Stimulated activated CD4-positive, alpha-beta T cell treated with anti-CD3 and anti-CD28 coated beads, TNF-alpha, amount 100 ng/mL, for 4 hours (primary cell): Measurements from ENCODE around the gene UBR4.

Experiments
- DNase-seq, 3 experiments: peaks; one replicate each; pipeline ENCODE4 v3.0.0-alpha.2; 2020; ENCODE audit warnings: low read depth in 3 of 3

The UBR4 gene

DNA sequence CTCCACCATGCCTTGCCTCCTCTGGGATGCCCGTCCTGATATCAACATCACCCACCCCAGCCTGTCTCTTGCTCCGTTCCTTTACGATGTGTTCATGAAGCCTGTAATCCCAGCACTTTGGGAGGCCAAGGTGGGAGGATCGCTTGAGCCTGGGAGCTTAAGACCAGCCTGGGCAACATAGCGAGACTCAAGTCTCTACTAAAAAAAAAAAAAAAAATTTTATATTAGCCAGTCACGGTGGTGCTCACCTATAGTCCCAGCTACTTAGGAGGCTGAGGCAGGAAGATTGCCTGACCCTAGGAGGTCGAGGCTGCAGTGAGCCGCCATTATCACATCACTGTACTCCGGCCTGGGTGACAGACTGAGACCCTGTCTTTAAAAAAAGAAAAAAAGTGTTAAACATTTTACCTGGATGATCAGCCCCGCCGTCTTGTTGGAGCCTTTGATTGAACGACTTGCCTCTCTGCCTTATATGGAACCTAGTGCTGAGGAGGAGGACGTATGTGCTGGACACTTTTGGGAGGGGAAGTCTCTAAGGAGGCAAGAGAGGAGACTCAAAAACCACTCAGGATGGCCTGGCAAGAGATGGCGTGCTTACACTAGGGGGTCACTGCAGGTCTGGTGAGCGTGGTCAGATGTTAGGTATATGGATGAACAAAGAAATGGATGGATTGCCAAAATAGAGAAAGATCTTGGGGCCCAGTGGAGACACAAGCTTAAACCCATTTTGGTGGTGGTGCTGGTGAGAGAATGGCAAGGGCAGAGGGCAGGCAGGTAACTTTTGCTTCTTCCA lies 173.1 kb downstream of the UBR4 start:
- DNase-seq = no peak

DNA sequence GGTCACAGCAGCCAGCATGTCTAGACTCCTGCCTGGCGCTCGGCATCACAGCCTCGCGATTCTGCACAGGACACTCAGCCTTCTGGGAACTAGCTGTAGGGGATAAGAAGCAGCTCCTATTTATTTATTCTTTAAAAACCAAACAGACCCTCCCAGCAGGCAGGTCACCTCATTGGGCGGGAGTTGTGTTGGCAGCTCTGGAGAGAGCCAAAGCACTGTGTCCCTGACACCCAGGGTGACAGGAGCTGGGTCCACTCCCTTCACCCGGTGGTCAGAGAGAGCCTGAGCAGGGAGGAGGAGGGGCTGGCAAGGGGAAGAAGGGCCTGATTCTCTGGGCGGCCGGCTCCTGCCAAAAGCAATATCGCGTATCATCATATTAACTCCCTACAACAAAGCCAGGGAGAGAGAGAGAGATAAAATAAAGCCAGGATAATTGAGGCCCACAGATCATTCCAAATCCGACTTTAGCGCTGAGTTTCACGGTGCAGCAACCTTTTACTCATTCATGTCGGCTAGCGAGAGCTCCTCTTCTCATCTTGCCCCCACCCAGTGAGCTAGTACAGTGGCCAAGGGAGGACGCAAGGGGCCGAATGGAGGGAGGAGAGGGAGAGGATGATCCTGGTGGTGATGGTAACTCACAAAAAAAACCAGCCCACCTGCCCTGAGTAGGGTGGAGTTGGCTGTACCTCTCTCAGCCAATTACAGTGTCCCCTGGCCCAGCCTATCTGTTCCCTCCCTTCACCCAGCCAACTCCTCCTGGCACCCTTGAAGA lies 173.8 kb downstream of the UBR4 start:
- DNase-seq = no peak

DNA sequence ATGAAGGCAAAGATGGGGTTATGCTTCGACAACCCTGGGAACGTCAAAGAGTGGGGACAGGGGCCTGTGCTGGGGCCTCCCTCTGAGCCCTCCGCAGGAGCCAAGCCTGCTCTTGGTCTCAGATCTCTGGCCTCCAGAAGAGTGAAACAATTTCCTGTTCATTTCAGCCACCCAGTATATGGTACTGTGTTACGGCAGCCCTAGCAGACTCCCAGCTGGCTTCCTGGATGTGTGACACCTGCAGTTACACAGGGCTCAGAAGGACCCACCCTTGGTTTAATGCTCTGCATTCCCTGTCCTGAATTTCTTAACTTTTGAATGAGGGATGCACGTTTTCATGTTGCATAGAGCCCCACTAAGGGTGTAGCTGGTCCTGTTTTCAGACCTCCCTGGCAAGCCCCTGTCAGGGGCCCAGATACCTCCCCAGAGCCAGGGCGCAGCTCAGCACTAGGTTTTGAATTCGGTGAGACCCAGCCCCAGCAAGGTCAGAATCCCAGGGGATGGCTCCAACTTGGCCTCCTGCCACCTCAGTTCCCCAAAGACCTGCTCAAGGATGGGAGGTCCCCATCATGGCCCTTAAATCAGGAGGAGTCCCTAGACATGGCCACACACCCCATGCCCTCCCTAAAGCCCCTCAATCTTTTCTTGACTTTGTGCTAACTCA lies 174.6 kb downstream of the UBR4 start:
- no peak for DNase-seq

DNA sequence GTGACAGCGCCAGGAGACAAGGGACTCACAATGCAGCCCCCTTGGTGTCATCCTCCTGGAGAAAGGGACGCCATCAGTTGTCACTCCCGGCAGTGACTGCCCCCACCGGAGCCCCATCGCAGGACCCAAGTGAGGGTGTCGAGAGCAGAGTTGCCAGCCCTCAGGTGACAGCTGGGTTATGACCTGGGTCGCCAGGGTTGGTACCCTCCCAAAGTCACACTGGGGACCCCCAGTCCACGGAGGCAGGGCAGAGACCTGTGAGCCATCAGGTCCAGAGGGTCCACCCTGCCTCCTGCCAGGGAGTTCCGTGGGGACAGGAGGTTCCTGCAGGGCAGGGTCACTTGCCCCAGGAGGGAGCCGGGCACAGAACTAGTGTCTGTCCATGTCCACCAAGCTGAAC lies 175.3 kb downstream of the UBR4 start:
- no peak for DNase-seq

DNA sequence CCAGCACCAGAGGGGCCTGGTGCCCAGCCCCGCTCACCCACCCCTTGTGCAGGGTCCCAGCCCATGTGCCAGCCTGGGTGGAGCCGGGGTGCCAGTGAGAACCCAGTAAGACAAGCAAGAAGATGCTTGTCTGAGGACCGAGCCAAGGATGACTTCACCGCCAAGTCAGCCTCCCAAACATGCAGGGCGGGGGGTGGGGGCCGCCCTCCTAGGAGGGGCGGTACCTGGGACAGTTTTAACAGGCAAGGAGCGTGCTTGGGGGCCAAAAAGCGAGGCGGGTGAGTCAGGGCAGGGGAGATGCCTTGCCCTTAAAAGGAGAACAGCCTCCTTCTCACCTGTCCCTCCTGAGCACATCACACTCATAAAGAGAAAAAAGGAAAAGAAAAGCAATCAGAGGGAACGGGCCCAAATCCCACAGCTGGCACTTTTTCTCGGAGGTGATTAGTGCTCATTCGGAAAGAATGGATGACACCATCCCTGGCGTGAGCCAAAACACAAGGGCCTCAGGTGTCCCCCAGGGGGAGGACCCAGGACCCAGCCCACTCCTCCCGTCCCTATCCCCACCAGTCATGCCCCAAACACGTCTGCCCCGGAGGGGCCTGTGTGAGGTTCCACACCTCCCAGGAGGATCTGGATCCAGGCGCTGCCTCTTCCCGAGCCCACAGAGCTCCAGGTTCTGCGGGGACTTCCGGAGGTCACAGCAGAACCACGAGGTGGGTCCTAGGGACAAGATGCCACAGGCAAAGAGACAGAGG lies 176.0 kb downstream of the UBR4 start:
- DNase-seq = no peak

DNA sequence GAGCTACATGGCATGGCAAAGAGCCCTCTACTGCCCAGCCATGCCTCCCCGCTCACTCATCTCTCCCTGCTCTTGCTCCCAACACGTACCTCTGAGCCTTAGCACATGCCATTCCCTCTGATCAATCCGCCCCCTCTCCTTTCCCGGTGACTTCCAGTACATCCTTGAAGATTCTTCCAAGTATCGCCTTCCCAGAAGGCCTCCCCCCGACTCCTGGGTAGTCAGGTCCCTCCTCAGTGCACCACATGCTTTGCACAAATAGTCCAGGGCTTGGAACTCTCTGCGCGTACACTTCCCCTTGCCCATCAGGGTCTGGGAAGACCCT lies 176.6 kb downstream of the UBR4 start:
- no peak for DNase-seq

DNA sequence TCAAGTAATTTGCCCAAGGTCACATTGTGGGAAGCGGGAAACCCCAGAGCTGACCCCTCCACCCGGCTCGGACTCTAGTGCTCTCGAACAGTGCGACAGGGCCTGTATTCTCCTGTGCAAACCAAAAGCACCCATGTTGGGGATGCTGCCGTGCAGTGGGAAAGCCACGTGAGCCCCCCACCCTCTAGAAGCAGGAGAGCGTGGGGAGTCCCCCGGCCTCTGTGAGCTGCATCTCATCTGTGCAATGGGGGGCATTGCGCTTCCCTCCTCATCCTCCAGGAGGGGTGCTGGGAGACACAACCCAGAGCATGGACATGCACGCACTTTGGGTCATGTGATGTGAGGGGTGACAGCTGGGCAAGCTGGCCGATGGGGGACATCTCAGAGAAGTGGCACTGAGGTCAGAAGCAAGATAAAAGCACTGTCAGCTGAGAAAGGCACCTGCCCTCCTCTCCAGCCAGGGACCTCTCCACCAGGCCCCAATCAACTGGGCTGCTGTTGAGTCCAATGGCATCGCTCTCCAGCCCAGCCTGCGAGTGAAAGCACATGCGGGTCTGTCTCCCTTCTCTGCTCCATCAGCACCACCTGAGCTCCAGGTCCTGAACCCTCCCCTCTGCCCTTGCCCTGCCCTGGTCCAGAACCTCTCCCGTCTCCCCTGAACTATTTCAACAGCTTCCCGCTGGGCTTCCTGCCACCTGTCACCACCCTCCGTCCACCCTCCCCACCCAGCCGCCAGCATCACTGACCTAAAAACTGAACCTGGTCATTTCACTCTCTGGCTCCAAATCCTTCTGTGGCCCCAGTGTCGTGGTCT lies 177.2 kb downstream of the UBR4 start:
- DNase-seq = no peak

DNA sequence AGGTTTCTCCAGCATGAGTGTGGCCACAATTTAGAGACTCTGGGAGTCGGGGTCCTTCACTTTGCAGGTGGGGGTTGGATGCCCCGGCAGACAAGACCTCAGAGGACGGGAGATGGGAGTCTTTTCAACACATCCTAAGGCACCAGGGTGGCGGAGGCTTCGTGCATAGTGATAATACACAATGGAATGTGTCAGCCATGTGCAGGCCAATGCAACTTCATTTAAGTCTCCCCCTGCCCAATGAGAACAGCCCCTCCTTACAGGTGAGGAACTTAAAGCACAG lies 177.7 kb downstream of the UBR4 start:
- DNase-seq = no peak

DNA sequence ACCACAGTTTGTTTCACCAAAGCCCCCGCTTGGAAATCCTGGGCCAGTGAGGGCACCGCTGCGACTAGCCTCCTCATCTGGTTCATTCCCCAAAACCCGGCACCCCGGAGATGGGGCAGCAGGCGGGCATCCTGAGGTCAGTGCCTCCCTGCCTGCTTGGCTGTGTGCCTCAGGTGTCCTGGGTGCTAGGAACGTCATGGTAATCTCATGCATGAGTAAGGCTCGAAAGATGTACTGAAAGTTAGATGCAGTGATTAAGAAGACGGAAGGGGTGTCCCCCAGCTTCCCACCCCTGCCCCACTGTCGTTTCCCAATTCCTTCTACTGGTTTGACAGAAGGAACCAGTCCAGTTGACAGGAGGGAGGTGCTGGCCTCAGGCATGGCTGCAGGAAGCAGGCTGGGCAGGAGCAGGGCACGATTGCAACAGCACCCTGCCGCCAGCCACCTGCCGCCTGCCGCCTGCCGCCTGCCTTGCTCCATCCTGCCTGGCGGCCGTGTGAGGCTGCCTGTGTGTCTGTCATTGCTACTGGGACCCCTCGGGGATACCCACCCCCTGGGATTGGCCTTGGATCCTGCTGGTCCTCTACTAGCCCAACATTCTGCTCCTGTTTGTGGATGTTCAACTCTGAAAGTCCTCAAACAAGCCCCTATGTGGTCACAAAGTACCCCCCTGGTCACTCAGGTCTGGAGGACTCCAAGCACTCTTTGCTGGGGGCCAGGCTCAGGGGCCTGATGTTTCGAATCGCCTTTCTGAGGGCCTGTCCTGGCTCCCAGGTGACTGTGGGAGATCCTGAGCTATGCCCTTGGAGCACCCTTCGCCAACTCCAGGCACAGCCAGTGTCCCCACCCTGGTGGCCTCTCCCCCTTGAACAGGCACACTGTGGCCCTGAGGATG lies 180.6 kb downstream of the UBR4 start:
- DNase-seq = no peak

DNA sequence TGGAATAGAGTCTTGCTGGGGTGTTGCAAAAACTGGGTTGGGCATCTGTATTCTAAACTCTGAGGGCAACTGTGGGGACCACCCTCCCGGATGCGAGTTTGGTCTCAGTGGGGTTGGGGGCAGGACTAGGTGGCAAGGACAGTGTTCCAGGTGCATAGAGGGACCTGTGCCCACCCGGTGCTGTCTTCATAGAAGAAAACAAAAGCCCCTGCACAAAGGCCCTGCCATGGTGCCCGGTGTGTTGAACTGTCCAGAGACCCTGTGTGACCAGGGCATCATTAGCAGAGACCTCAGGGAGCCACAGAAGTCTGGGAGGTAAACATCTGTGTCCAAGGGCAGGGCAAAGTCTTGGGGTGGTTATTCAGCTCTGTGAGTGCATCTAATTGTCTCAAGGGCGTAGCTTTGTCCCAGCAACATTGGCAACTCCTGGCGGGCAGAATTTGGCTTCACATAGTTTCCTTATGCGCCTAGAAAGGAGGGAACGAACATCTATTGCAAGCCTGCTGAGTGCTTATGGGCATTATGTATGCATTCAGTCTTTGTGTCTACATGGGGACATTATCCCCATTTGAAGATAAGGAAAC lies 181.4 kb downstream of the UBR4 start:
- no peak for DNase-seq

DNA sequence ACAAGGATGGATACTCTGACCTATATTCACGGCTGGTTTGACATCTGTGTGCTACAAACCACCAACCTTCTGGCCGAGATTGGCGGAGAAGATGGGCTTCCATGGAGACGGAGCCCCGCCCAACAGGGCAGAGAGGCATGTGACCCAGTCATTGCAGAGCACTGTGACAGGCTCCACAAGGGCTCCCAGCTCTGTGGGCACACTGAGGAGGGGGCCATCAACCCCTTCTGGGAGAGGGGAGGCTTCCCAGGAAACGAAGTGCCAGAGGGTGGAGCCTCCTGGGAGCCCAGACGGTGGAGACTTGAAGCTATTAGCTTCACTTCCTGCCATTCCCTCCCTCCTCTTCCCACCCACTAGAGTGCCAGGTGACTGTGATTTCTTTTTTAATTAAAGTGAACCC lies 182.0 kb downstream of the UBR4 start:
- no peak for DNase-seq
